T-helper 9 cell (primary cell): ENCODE measurements around the gene CEP63.
"Not testable (repeated sequence)": the region's sequence is repeated elsewhere in the genome, so short reads cannot be mapped to it uniquely, and the experiment has no call there.

Source experiments
- DNase-seq: peaks from one replicate; pipeline ENCODE4 v3.0.0-alpha.2; 2020

CEP63 gene

DNA sequence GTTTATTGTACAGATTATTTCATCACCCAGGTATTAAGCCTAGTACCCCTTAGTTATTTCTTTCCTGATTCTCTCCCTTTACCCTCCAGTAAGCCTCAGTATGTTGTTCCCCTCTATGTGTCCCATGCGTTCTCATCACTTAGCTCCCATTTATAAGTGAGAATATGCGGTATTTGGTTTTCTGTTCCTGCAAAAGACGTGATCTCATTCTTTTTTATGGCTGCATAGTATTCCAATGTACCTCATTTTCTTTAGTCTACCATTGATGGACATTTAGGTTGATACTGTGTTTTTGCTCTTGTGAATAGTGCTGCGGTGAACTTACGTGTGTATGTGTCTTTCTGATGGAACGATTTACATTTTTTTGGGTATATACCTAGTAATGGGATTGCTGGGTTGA is 36.7 kb downstream of the CEP63 start:
- DNase-seq: no peak

DNA sequence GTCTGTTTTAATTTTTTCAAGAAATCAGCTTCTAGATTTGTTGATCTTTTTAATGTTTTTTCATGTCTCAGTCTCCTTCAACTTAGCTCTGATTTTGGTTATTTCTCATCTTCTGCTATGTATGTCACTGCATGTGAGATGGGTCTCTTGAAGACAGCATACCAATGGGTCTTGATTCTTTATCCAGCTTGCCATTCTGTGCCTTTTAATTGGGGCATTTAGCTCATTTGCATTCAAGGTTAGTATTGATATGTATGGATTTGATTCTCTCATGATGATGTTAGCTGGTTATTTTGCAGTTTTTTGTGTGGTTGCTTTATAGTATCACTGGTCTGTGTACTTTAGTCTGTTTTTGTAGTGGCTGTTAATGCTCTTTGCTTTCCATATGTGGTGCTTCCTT is 39.4 kb downstream of the CEP63 start:
- no peak for DNase-seq

DNA sequence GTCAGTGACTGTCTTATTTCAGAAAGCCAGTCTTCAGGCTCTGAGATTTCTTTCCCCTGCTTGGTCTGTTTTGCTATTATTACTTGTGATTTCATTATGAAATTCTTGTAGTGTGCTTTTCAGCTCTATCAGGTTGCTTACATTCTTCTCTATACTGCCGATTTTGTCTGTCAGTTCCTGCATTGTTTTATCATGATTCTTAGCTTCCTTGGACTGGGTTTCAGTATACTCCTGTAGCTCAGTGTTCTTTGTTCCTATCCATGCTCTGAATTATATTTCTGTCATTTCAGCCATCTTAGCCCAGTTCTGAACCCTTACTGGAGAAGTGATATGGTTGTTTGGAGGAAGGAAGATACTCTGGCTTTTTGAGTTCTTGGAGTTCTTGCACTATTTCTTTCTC is 40.5 kb downstream of the CEP63 start:
- no peak for DNase-seq

DNA sequence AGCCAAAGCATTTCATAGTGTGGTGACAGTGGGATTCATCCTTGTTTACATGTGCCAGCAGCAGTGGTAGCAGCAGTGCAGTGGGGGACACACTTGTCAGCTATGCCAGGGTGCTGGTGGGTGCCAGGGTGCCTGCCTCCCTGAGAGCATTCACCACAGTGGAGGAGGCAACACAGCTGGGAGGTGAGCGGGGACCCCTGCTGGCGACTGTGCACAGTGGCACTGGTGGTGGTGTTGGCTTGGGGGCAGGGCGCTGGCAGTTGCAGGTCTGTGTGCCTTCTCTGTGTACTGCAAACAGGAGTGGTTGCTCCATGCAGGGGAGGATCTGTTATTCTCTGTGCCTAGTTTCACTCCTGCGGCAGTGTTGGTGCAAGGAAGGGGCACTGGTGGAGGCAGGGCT is 41.2 kb downstream of the CEP63 start:
- DNase-seq: no peak

DNA sequence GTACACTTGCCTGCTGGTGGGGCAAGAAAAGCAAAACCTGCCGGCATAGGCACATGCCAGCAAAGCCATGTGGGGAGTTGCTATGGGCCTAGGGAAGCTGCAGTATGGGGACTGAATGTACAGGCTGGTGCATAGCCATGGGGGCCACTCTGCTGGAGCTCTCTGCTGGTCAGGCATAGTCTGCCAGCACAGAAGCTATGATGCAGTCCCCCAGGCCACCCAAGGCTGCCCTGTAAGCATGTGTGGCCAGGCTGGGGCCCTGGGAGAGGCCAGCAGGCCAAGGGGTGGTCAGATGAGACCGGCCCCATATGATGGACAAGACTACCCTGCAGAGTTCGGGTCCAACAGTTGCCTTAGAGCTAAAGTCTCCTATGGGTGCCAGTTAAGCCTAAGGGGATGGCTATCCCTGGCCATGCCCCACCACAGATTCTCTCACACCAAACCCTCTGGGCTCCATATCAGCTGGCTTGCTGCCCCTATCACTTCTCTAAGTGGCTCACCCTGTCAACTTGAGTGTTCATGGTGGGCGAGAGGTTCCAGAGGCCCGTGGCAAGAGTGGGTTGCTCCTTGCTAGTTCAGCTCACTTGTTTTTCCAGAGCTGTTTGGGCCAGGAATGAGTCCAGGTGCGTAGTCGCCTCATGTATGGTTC is 41.8 kb downstream of the CEP63 start:
- DNase-seq: no peak

DNA sequence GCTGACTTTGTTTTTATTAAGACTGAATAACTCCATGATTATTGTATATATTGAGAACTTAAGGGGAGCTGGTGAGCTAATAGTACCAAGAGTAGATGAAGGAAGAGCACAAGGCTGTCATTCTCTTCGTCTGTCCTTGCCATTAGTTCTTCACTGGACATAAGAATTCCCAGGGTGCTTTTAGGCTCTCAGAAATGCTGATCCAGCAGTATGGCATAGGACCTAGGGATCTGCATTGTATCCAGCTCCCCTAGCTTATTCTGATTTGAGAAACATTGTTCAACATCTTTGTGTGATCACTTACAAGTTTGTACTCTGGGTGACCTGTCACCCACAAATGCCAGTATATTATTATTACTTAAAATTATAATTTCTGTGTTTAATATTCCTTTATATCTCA is 47.6 kb downstream of the CEP63 start:
- DNase-seq: no peak

DNA sequence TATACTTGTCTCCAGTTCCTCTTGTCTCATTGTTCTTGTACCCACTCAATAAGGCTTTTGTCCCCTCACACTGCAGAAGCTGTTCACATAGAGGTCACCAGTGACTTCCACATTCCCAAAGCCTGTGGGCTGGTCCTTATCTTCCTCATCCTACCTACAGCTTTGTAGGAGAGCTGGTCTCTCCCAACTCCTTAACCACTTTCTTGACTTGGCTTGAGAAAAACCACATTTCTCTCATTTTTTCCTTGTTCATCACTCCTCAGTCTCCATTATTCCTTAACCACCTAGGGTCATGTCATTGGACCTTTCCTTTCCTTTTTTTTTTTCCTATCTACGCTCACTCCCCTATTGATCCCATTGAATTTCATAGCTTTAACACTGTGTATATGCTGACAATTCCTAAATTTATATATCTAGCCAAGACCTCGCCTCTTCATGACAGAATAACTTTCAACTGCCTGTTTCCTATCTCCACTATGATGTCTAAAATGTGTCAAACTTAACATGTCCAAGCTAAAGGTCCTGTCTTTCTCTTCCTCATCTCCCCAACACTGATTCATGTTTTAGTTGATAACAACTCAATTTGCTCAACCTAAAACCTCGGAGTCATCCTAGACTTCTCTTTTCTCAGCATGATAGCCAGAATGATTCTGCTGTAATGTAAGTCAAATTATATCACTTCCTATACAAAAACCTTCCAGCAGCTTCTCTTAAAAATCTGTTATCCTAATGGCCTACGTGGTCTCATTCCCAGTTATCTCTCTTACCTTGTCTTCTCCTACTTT is 49.5 kb downstream of the CEP63 start:
- no peak for DNase-seq

DNA sequence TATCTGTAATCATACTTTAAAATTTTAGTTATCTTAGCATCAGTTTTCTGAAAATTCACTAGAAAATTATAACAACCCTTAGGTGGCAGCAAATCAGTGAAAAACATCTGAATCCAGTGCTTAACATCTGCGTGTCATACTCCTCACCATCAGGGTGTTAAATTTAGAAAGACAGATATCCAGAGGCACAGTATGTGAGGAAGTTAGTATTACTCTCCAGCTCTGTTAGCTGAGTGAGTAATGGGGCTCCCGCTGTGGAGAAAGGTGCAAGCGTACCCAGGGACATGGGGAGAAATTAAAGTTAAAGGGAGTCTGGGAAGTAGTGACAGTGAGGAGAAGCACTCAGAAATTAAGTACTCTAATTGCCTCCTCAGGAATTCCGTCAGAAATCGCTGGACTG is 50.9 kb downstream of the CEP63 start:
- no peak for DNase-seq

DNA sequence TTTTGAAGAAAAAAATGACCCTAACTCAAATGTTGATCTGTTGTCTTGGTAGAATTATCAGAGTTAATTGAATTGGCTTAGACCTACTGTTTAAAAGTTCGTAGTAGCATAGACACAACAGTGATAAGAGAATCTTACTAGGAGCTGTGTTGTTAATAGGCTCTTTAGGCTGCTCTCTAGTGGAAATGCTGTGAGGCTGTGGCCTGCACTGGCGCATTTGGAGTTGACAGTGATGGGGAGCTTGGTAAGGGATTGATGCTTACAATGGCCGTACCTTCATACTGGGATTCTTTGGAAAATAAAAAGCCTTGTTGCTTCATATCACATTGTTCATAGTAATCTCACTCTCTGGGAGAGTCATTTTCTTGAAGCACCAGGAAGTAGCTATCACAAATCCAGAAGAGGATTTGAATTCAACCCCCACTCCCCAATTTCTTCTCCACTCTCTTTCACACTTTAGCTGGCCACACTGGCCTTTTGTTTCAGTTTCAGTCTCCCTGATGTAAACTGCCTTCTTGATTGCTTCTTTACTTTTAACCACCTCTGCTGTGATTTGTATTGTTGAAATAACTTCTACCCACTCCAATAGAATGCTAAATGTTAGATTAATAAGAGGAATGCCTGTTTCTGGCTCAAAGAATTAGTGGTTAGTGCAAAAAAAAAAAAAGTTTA is 56.6 kb downstream of the CEP63 start:
- DNase-seq: no peak

DNA sequence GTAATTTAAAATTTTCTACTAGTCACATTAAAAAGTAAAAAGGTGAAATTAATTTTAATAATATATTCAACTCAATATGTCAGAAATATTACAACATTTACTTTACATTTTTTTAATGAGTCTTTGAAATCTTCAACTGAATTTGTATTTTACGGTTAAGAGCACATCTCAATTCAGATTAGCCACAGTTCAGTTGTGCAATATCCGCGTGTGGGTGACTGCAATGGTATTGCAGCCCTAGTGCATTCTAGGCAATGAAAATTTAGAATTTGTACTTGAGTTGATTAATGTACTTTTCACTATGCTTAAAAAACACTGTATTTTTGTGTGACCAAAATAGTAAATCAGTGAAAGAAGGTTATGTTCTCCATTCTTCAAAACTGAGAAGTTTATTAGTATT is 57.3 kb downstream of the CEP63 start:
- DNase-seq: no peak

DNA sequence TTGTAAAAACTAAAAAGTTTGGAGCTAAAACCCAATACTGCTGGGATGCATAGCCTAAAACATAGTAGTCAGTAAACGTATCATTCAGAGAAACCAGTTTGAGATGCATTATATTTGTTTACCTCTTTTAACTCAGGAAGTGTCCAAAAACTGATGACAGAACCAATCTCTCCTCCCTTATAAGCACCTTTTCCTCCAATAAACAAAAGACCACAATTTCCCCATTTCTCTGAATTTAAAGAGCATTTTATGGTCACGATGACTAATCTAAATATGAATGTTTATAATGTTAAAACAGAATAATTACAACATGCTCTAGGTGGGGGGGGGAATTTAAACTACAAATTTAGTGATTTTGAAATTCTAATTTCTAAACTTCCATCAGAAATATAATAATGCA is 58.5 kb downstream of the CEP63 start:
- no peak for DNase-seq

DNA sequence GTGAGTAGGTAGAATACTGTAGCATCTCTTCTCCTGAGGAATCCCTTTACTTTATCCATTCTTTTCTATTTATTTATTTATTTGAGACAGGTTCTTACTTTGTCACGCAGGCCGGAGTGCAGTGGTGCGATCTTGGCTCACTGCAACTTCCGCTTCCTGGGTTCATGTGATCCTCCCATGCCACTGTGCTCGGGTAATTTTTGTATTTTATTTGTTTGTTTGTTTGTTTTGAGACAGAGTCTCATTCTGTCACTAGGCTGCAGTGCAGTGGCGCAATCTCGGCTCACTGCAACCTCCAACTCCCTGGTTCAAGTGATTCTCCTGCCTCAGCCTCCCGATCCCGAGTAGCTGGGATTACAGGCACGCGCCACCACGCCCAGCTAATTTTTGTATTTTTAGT is 58.9 kb downstream of the CEP63 start:
- DNase-seq: not testable (repeated sequence)

DNA sequence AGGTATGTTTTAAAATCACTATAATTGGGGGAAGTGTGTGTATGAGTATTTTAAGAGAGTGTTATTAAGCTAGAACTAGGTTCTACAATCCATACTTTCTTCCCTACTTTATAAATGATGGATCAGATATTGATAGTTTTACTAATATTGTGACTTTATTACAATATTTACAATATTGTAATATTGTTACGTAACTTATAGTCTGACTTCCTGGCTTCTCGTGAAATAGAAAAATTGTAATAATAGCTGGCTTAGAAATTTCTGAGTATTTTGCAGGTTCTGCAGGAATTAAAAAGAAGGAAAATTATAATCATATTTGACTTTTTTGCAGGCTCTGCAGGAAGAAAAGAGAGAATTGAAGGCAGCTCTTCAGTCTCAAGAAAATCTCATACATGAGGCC is 60.0 kb downstream of the CEP63 start:
- no peak for DNase-seq

DNA sequence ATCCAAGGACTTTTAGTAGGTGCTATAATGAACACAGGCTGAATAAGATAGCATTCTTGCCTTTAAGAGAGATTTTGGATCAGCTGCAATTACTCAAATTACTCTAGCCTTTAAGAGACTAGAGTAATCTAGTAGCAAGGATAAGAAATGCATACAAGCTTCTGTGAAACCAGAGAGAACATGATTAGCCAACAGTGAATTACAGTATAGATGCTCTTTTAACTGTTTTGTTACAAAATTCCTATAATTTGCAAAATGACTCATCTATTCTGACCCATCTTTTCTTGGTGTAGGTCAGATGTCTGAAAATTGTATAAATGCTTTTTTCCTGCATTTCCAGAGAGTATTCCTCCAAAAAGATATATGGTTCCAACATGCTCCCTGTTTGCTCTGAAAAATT is 66.9 kb downstream of the CEP63 start:
- DNase-seq: no peak

DNA sequence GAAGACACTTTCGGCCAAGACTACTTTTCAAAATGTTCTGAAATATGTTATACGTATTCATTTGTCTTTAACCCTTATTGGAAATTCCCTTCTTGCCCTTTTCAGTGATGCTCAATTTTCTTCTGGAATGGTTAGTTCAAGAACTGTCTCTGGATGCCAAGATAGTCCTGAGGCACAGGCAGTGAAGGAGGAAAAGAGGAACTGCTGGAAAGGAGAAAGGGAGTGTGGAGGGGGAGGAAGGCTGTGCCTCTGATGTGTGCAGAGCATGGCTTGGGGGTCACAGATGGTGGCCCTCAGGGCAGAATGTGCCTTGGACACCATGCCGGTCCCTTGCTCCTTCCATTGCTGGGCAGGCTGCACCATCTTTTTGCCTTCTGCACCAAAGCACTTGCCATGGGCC is 73.7 kb downstream of the CEP63 start:
- DNase-seq: no peak

DNA sequence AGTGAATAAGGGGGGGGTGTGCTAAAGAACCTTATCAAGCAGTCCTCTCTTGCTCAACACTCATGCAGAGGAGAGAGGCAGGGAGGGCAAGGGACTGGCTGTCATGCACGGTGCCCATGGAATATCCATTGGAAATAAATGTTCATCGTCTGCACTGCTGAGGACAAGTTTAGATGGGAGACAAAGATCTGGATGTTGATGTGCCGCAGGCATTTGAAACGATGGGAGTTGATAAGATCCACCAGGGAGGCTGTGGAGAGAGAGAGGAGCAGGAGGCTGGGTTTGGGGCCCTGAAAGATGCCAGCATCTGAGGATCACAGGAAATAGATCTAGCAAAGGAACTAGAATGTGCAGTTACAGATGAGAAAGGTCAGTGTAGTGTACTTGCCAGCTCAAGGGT is 76.2 kb downstream of the CEP63 start:
- no peak for DNase-seq

DNA sequence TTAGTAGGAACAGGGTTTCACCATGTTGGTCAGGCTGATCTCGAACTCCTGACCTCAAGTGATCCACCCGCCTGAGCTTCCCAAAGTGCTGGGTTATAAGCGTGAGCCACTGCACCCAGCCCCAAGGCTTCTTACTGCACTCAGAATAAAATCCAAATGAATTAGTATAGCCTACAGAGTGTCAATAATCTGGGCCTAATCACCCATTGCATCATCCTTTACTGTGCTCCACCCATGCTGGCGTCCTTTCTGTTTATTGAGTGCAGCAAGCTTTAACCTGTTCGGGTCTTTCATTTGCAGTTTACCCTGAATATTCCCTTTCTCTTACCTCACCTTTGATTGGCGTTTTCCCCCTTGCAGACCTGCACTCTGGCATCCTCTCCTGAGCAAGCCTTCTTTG is 77.7 kb downstream of the CEP63 start:
- DNase-seq: no peak

DNA sequence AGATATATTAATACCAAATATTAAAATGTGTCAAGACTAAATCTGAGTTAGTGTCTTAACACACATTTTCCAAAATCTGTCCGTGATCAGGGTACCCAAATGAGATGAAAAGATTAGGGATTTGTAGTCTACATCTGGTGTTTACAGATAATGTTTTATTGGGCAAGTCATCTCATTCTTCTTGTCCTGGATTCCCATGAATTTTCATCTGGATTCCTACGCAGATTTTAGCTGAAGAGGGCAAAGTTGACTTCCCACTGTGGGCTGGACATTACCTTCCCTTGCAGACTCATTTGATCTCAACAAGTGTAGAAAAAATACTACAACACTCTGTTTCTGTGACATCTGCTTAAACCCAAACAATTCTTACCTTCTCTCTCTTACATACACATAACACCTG is 79.1 kb downstream of the CEP63 start:
- DNase-seq: no peak

DNA sequence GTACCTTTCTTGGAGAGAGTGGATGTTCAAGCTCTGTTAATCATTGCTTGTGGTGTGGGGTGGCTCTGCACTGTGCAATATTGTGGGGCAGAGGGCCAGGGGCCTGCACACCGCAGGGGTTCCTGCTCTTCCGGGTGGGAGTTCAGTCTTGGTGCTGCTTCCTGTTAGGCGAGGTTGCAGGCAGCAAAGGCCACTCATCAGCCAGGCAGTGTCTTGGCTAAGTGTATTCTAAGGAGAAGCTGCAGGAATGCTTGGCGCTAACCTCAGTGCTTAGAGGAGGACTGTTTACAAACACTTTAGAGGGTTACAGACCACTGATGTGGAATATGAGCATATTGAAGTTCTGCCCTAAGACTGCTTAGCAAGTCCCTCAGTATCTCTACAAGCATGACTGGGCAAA is 81.7 kb downstream of the CEP63 start:
- no peak for DNase-seq

DNA sequence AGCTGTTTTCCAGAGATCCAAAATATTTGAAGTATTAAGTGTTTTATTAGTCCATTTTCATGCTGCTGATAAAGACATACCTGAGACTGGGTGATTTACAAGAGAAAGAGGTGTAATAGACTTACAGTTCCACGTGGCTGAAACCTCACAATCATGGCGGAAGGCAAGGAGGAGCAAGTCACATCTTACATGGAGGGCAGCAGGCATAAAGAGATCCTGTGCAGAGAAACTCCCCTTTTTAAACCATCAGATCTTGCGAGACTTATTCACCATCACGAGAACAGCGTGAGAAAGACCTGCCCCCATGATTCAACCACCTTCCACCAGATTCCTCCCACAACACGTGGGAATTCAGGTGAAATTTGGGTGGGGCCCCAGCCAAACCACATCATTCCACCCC is 82.9 kb downstream of the CEP63 start:
- no peak for DNase-seq

DNA sequence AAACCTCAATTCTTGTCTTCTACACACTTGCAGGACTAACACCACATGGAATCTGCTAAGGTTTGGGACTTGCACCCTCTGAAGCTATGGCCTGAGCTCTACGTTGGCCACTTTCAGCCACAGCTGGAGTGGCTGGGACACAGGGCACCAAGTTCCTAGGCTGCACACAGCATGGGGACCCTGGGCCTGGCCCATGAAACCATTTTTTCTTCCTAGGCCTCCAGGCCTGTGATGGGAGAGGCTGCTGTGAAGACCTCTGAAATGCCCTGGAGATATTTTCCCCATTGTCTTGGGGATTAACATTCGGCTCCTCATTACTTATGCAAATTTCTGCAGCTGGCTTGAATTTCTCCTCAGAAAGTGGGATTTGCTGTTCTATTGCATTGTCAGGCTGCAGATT is 84.0 kb downstream of the CEP63 start:
- not testable (repeated sequence) for DNase-seq

DNA sequence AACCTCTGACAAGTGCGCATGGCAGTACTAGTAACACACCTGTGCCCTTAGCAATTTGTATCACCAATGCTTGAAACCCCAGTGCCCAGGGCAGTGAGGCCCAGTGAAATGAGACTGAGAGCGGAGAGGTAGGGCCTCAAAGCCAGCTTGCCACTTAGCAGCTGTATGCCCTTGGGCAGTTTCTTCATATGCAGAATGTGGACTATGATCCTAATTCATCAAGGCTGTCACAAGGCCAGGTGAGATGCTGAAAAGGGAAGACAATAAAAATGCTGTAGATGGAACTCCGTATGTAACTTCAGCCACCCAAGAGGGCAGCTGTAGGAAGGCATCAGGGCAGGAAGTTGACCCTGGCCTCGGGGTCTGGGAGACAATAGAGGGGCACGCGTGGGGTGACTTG is 90.6 kb downstream of the CEP63 start:
- no peak for DNase-seq

DNA sequence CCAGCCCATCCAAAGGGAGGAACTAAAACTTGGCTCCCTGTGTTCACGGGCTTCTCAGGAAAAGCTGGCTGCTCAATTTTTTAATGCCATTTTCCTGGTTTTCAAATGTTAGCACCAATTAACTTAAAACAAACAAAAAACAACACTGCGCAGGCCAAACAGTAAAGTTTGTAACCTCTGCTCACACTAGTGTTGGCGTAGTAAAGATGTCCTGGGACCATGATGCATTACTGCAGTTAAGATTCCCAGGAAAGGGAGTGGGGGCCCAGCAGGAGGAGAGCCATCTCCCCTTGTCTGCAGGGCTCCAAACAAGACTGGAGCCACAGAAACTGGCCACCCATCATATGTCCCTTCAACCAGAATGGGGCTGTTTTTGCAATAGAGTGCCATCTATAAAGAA is 91.0 kb downstream of the CEP63 start:
- no peak for DNase-seq

DNA sequence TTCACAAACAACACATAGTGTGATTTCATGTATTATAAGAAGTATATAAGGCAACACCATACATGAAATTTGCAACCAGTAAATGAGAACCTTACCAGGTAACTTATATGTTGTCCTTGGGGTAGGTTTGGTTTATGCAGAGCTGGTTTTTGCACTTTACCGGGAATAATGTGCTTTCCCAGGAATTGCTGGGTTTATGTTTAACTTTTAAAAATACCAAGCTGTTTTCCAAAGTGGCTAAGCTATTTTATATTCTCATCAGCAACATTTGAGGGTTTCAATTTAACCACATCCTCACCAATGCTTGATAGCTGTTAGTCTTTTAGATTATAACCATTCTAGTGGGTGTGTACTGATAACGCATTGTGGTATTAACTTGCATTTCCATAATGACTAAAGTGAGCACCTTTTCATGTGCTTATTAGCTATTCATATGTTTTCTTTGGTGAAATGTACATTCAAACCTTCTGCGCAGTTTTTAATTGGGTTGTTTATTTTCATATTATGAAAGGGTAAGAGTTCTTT is 93.3 kb downstream of the CEP63 start:
- DNase-seq: no peak
